RCC 7860 (cell line): ENCODE results near the gene BAG5.

Experiments used
- DNase-seq: peaks from one replicate; pipeline ENCODE4 v3.0.0-alpha.2; 2015; ENCODE audit warnings: low spot score
- FAIRE-seq: peaks from 2 replicates; lab custom pipeline; 2012; peaks lifted over from hg19 to GRCh38; lab: Jason Lieb, UNC

BAG5 gene

DNA sequence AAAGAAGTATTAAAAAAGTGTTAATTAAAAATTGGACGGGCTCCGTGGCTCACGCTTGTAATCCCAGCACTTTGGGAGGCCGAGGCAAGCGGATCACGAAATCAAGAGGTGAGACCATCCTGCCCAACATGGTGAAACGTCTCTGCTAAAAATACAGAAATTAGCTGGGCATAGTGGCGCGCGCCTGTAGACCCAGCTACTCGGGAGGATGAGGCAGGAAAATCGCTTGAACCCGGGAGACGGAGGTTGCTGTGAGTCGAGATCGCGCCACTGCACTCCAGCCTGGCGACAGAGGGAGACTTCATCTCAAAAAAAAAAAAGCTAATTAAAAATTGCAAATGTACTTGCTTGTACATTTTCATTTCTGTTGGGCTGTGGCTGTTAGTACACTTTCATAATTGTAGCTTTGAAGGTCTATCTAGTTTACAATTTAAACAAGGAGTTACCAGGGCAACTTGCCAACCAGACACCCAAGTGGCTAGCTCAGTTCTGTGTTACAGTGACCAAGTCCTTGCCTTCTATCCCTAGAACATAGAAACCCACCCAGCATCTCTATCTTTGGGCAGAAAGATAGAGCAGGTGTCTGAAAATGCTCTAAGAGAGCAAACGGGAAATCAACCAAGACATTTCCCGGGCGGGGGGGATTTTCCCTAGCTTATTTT, 1.5 kb upstream of the BAG5 start:
- DNase-seq: no peak
- no peak for FAIRE-seq

DNA sequence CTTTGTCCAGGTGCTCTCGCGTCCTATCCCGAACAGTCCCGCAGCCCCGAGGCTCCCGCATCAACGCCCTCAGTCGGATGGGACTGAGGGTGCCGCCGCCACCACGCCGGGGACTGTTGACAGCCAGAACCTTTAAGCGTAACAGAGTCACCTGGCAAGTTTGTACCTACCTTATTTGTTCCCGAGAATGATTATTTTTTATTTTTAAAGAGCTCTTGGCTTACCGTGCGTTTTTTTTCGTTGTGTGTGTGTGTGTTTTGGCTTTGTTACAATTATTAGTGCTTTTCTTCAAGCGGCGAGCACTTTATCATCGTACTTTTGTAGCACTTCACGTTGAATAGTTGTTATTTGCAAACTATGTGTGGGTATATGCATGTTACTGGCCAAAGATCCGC, 766 bp upstream of the BAG5 start:
- DNase-seq: no peak
- no peak for FAIRE-seq

- FAIRE-seq: no peak
- no peak for DNase-seq
These were observed 353 bp downstream of the BAG5 start for GRCh38 chr14:103562179-103562428.

GRCh38 chr14:103561381-103562178, 877 bp downstream of the BAG5 start:
- DNase-seq (no peak), FAIRE-seq (no peak)

DNA sequence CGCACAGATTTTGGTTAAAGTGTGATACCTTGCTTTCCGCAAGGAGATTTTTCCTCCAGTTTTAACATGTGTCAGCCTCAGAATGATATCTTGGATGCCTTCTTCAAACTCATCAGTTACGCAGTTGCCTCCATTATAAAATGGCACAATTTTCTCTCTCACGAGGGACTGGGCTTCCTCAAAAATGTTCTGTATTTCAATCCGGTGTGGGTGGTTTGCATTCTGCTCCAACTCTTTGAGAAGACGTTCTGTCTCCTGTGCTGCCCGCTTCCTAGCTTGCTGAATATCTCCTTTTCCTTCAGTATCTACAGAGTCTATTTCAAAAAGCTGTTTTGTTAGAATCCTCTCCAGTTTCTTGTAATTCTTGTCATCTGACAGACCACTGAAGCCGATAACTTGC, 1.8 kb downstream of the BAG5 start:
- FAIRE-seq (no peak), DNase-seq (no peak)

GRCh38 chr14:103559766-103560165, 2.7 kb downstream of the BAG5 start:
- DNase-seq: no peak
- no peak for FAIRE-seq

DNA sequence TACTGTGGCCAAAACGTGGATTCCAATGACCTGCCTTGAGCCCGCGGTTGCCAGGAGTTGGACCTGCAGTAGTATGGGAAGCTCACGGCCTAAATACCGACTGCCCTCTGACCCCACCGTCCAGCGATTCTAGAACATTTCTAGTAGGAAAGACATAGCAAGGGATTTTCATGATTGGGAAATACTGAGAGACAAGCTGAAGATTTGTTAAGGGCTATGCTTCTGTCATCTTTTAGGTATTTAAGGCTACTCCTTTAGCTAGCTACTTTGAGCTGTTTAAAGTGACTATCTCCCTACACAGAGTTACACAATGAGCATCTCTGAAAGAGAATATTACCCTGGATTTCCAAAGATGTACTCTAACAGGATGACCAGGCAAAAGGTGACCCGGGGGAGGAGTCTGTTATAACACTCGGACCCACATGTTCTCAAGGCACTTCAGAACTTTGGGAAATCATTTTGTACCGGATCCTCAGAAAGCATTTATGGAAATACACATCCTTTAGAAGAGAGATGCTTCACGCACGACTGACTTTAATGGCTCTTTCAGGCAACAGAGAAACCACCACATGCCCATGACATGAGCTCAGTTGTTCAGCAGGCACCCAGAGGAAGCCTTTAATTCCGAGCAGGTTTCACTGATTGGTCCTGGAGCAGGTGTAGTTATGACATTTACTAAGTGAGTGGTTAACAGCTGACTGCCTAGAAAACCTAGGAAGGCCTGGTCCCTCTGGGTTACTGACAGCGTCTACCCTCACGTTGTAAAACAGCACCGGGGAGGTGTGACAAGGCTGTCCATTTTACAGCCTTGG, 4.2 kb downstream of the BAG5 start:
- peak; percentile 95 for DNase-seq
- peak; percentile 96 for FAIRE-seq

DNA sequence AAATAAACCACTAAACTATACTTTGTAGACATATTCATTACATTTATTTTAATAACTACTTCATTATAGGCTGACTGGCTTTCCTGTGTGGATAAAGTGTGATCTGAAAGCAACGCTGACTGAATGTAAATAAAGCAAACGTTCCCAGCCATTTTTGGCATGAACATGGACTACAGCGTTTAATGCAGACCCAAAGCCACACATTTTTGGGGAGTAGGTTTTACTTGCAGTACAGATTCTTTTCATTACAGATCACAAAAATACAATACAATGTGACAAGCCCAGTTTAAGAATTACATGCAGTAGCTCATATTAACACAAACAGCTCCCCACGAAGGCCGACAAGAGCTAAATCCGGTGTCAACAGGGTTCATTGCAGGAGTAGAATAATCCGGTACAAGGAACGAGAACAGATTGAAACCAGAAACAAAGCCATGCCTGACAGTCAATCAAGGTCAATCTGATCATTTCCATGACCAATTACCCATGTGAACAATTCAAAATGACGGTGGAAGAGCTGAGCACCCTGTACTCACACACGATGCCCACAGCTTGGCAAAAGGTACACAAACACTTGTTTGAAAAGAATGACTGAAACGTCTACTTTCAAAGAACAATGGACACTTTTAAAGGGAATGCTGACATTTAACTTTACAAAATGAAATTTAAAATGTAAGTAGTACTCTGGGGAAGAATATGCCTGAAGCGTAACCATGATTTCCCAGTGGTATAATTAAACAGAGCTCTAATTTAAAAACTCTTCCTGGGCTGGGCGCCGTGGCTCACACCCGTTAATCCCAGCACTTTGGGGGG, 5.3 kb downstream of the BAG5 start:
- DNase-seq: no peak
- FAIRE-seq: no peak

DNA sequence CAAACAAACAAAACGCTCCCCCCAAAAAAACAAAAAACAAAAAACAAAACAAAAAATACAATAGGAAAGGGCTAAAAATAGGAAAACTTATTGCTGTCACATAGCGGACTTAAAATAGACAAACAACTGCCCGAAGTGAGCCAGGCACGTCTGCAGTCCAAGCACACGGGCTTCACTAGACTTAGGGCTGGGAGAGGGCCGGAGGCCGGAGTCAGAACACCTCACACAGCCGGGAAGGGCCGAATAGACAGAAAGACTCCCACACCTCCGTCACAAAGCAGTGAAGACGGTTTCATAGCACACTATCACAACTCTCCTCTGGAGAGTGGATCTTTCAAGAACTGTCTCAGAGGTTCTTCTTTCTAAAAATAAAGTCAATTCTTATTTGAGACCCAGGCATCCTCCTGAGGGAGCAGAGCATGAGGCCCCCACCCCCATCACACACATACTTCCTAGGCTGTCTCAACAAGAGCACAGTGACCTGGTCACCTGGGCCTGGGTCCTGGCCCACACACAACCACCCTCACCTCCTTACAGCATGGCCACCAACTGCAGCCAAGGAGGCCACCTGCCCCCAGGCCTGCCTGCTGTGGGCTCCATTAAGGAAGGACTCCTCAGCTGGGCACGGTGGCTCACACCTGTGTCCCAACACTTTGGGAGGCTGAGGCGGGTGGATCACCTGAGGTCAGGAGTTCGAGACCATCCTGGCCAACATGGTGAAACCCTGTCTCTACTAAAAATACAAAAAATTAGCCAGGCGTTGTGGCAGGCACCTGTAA, 6.7 kb downstream of the BAG5 start:
- no peak for FAIRE-seq

GRCh38 chr14:103552846-103553210, 9.6 kb downstream of the BAG5 start:
- DNase-seq (no peak), FAIRE-seq (no peak)

More for the DNA sequence above, 6.7 kb downstream of the BAG5 start:
- DNase-seq: no peak

- DNase-seq: peak; percentile 82
- FAIRE-seq: peak; percentile 85
These were observed 10.2 kb downstream of the BAG5 start for GRCh38 chr14:103552011-103552845.

- no peak for FAIRE-seq
- peak; percentile 56 for DNase-seq
These were observed 11.1 kb downstream of the BAG5 start for GRCh38 chr14:103551338-103551762.

- peak; percentile 58 for DNase-seq
These were observed 11.8 kb downstream of the BAG5 start for GRCh38 chr14:103550451-103551337.

GRCh38 chr14:103549361-103550311, 12.8 kb downstream of the BAG5 start:
- FAIRE-seq (no peak), DNase-seq (no peak)

More at GRCh38 chr14:103550451-103551337, 11.8 kb downstream of the BAG5 start:
- peak; percentile 68 for FAIRE-seq

DNA sequence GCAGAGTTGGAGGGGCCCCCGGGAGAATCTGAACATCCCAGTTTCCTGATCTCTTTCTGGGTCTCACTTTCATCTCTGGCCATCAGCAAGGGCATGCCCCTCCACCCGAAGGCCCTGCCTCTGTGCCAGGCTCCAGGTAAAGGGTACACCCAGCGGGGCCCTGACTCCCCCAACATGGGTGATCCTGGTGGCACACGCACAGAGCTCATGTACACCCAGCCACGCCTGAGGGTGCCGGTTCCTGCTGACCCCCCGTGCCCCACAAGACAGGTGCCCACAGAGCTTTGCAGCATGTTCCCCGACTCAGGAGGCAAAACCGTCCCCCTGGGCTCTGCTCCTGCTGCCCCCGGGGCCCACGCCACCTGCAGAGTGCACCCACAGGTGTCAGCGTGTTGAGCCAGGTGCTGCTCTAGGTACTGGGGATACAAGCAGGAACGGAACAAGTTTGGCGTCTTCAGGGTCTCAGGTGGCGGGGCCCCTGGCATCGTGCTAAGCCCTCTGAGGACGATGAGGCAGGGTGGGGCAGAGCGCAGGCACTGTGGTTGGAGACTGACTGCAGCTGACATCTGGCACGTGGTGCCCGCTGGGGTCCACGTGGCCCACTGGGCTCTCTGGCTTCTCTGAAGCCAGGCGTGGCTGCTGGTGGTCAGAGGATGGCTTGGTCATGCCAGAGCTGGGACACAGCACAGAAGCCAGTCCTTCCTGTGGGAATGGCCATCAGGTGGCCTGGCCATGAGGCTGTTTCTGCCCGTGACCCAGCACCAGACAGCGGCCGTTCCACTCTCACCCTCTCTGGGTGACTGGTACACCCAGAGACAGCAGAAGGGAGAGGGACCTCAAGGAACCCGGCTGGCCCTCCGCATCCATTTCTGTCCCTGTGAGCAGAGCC, 13.8 kb downstream of the BAG5 start:
- DNase-seq (no peak), FAIRE-seq (no peak)

- FAIRE-seq (no peak), DNase-seq (no peak)
These were observed 14.5 kb downstream of the BAG5 start for GRCh38 chr14:103547941-103548462.
